Heart right ventricle (tissue), 16 donors: ENCODE results near the gene CHD2. TPM values are rescaled to one million over a fixed set of nuclear protein-coding genes. Genes with fewer than 3 reads are reported as not detected.
A peak's percentile ranks its signal among the peaks of the same experiment; 100 is the strongest.

Source experiments
- ATAC-seq, 8 donors: fragments of 200-7000 bp; cut with Tn5 transposase; one replicate each; pipeline ENCODE4 v1.9.1; 2020; ENCODE audit warnings: mild to moderate bottlenecking in 8 of 8, moderate library complexity in 8 of 8, moderate number of reproducible peaks in 1 of 8
- DNase-seq, 2 donors: peaks; one replicate each; pipeline ENCODE4 v3.0.0-alpha.2; 2020
- H3K27ac ChIP-seq, 10 donors: fragments of 200-600 bp; sonication (generic) in 2 of 10; one replicate each; pipeline versions ENCODE4 v1.5.0 to v1.8.0; 2020 to 2022; ENCODE audit warnings: mild to moderate bottlenecking in 3 of 10
- H3K27me3 ChIP-seq, 7 donors: fragments of 200-600 bp; one replicate each; pipeline ENCODE4 v1.8.0; 2021 to 2022; ENCODE audit warnings: mild to moderate bottlenecking in 2 of 7
- H3K36me3 ChIP-seq, 9 donors: fragments of 200-600 bp; sonication (generic) in 1 of 9; one replicate each; pipeline versions ENCODE4 v1.5.0 to v1.8.0; 2020 to 2022; ENCODE audit warnings: mild to moderate bottlenecking in 2 of 9
- H3K4me1 ChIP-seq, 9 donors: fragments of 200-600 bp; sonication (generic) in 1 of 9; one replicate each; pipeline versions ENCODE4 v1.5.0 to v1.8.0; 2020 to 2022; ENCODE audit warnings: mild to moderate bottlenecking in 4 of 9
- H3K4me3 ChIP-seq, 10 donors: fragments of 200-600 bp; sonication (generic) in 2 of 10; one replicate each; pipeline versions ENCODE4 v1.5.0 to v1.8.0; 2020 to 2022; ENCODE audit warnings: mild to moderate bottlenecking in 7 of 10, moderate library complexity in 2 of 10
- H3K9me3 ChIP-seq, 11 donors: fragments of 200-600 bp in 10 of 11; sonication (generic) in 2 of 11; one replicate each; pipeline versions ENCODE4 v1.5.0 to v1.8.0; 2013 to 2022; ENCODE audit warnings: mild to moderate bottlenecking in 2 of 11, control low read depth in 1 of 11, moderate library complexity in 1 of 11
- WGBS, 2 donors: extraction: QIAGEN DNeasy Blood & Tissue Kit; methylation state at CpG; one replicate each; pipeline ENCODE4 v1.1.7; 2013; ENCODE audit warnings: inconsistent platforms in 1 of 2; 5-methylcytosine and 5-hydroxymethylcytosine counted together
- intact Hi-C, 10 donors: fragments of 100-400 bp; cut with DNase I; formaldehyde crosslinking; loops; one replicate each; pipeline versions ENCODE4 v1.11.1 to v1.14.2; 2022
- polyA plus RNA-seq, 2 donors: library from polyadenylated mRNA; stranded (reverse); fragments of 200-250 nt; gene quantifications; one replicate each; pipeline ENCODE4 v1.2.3, GENCODE V29; 2013
- total RNA-seq, 10 donors: library from RNA; stranded (reverse); fragmentation: NEBNext Ultra II Directional in 3 of 10; extraction: Animal tissue kit (Norgen Biotek cat#: 25700) in 3 of 10; gene quantifications; one replicate each; pipeline versions ENCODE4 v1.2.1 to v1.2.4, GENCODE V29; 2021 to 2023
- TF ChIP-seq, protein P1 (sequence below), 9 donors: fragments of 200-600 bp; sonication (generic) in 2 of 9; IDR thresholded peaks; one replicate each; pipeline versions ENCODE4 v1.5.0 to v1.8.0; 2021 to 2022; ENCODE audit warnings: antibody characterized with exemption in 9 of 9, mild to moderate bottlenecking in 5 of 9, moderate library complexity in 1 of 9
- donor health status: Arrhythmogenic right ventricular cardiomyopathy.
- donor health status: ischemic (EF 13 %, LVEDD 7.1; RV severe dilation, severe dysfunction).
- donor health status: healthy with polysubstance abuse.
- donor health status: DM: no; HTN: yes; CAD: no.
- donor health status: DM: no; HTN: no; CAD: no.
- donor health status: ischemic (EF 25% LVEDD 6.9; RV normal size, moderate dysfunction).
- donor health status: ischemic (EF 25% LVEDD 5.7; RV mildly dilated, moderate dysfunction).
- donor health status: healthy.
- donor health status: DM: yes; HTN: yes; CAD: no.
- donor health status: Ischemic cardiomyopathy.
- donor health status: ischemic (EF 35%, LVEDD 5.7; RV mildly dilated, moderate dysfunction).
- donor health status: nonischemic (EF 11% LVEDD 7.7; RV severe dilation, severe dysfunction).
- donor health status: DM: yes; HTN: yes; CAD: no.
- donor health status: PGD.
- donor health status: ischemic (EF 29% LVEDD 5.4; RV normal size, mild dysfunction).
- donor health status: nonischemic (EF 23%, LVEDD 6.1; RV moderate dilation, normal function).

Gene CHD2
- total and polyA plus RNA-seq, 12 donors = 12.2 to 74.0 (median 54.6) TPM

DNA sequence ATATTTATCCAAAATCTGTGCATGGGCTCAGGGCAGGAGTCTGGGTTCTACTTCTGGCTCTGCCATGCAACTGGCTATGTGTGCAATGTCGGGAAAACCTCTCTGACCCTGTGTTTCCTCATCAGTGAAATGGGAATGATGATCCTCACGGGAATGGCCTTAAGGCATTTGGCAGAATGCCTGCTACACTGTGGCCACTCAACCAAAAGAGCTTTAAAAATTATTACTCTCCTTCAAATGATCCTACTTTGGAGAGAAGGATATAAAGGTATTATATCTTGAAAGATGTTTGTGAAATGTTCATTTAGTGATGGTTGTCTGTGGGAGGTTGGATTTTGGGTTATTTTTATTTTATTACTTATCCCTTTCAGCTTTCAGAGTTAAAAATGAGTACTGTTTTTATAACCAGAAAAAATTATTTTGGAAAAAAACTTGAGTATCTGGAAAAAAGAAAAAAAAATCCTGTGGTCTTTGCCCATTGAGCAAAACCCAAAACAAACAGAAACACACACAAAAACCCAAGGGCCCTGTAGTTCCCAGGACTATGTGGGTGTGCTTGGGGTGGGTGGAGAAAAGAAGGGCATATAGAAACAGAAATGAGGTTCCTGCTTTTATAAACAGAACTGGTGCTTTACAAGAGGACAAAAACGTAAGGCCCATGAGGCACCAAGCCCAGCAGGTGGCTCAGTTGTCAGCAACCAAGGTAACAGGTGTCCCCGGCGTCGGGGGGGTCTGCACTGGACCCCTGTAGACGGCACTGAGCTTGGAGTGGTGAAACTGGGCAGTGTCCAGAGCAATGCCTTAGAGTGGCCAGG, 166.9 kb downstream of the CHD2 start:
- Histone ChIP-seq H3K36me3 (peaks cover 0 to 11% (median 0%) of the 10 kb centered on the region in 9 donors), H3K27me3 (peaks cover 0 to 16% (median 7%) of the 10 kb centered on the region in 7 donors), H3K9me3 (no peaks in the 10 kb centered on the region), H3K4me1 (peaks cover 12 to 71% (median 37%) of the 10 kb centered on the region in 9 donors), H3K27ac (peak overlapping the region in 7 of 10 donors; percentile 26 to 65 (median 47)), H3K4me3 (no peak overlapping the region)
- TF ChIP-seq, protein P1, sequence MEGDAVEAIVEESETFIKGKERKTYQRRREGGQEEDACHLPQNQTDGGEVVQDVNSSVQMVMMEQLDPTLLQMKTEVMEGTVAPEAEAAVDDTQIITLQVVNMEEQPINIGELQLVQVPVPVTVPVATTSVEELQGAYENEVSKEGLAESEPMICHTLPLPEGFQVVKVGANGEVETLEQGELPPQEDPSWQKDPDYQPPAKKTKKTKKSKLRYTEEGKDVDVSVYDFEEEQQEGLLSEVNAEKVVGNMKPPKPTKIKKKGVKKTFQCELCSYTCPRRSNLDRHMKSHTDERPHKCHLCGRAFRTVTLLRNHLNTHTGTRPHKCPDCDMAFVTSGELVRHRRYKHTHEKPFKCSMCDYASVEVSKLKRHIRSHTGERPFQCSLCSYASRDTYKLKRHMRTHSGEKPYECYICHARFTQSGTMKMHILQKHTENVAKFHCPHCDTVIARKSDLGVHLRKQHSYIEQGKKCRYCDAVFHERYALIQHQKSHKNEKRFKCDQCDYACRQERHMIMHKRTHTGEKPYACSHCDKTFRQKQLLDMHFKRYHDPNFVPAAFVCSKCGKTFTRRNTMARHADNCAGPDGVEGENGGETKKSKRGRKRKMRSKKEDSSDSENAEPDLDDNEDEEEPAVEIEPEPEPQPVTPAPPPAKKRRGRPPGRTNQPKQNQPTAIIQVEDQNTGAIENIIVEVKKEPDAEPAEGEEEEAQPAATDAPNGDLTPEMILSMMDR (IDR thresholded peaks at IDR 0.05) = no peak
- ATAC-seq (no peak), DNase-seq (no peak)
- whole genome bisulfite sequencing, 2 donors = 60 to 73% methylated on average over 7 of the region's 7 CpGs
- intact Hi-C loops = no loop called here

DNA sequence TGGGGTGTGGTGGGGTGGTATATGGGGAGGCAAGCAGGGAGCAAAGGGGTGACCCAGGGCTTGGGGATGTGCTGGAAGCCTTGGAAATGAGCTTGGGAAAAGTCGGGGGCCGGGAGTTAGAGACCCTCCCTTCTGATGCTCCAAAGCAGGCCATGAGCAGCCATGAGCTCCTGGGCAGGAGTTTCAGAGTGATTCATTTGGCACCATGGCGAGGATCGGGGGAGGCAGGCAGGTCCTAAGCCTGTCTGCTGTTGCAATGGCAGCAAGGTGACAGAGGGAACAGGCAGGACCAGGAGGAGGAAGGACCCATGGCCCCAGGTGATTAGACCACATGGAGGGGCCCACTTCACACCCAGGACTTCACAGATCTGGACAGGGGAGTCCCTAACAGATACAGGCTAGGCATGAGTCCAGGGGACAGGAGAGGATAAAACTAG, 167.5 kb downstream of the CHD2 start:
- intact Hi-C loops = loop anchor here in 1 of 10 donors (2.0 kb wide), 1 partner anchor 17 kb away; no protein-coding TSS in a partner anchor
- peak overlapping the region in 6 of 10 donors; percentile 27 to 65 (median 48) for H3K27ac ChIP-seq
- H3K4me3 ChIP-seq = no peak overlapping the region
- 83 to 90% methylated on average over 4 of the region's 4 CpGs for WGBS, 2 donors
- H3K27me3 ChIP-seq = peaks cover 0 to 23% (median 7%) of the 10 kb centered on the region in 7 donors
- H3K36me3 ChIP-seq = peaks cover 0 to 11% (median 0%) of the 10 kb centered on the region in 9 donors
- no peak for ATAC-seq
- H3K9me3 ChIP-seq = no peaks in the 10 kb centered on the region
- no peak for DNase-seq
- peaks cover 12 to 71% (median 34%) of the 10 kb centered on the region in 9 donors for H3K4me1 ChIP-seq
- TF ChIP-seq, protein P1 (IDR thresholded peaks at IDR 0.05) = no peak

DNA sequence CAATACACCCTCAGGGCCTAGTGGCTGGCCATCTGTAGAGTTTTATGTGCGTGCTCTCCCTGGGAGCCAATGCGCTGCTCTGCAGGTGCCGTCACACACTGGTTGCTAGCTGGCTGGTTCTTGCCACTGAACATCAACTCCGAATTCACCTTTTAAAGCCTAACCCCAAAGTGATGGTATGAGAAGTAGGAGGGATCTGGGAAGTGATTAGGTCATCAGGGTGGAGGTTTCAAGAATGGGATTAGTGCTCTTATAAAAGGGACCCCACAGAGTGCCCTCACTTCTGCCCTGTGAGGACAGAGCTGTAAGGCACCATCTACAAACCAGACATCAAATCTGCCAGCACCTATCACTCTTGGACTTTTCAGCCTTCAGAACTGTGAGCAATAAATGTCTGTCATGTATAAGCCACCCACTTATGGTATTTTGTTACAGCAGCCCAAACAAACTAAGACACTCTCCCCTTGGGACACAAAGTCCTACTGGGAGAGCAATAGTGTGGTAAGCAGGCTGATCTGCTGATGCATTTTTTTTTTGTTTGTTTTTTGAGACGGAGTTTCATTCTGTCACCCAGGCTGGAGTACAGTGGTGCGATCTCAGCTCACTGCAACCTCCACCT, 168.6 kb downstream of the CHD2 start:
- intact Hi-C loops = loop anchor here in 1 of 10 donors (2.0 kb wide), 1 partner anchor 16 kb away; no protein-coding TSS in a partner anchor
- H3K27me3 ChIP-seq = peaks cover 0 to 33% (median 9%) of the 10 kb centered on the region in 7 donors
- 94 to 97% methylated on average over 6 of the region's 6 CpGs for WGBS, 2 donors
- H3K4me3 ChIP-seq = no peak overlapping the region
- TF ChIP-seq, protein P1 (IDR thresholded peaks at IDR 0.05) = no peak
- DNase-seq (no peak), ATAC-seq (no peak)
- H3K9me3 ChIP-seq = no peaks in the 10 kb centered on the region
- peaks cover 0 to 11% (median 0%) of the 10 kb centered on the region in 9 donors for H3K36me3 ChIP-seq
- H3K27ac ChIP-seq = peak overlapping the region in 3 of 10 donors; percentile 27 to 65 (median 47)
- peaks cover 6 to 67% (median 27%) of the 10 kb centered on the region in 9 donors for H3K4me1 ChIP-seq

DNA sequence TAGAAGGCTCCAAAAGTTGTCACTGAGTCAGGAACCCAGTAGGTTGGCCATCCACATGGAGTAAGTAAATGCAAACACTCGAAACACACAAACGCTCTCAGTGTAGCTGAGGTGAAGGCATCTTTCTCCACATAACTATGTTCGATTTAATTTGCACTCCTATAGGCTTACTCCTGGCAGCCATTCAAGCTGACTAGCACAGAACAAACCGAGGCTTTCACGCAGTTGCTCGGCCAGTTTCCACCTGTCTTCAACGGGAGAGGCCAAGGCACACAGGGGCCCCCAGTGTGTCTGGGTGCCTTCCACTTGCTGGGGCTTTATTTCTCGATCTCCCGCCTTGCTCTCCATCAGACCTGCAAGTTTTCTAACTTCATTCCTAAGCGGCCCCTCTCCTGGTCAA, 170.0 kb downstream of the CHD2 start:
- Histone ChIP-seq H3K4me1 (peaks cover 0 to 69% (median 27%) of the 10 kb centered on the region in 9 donors), H3K27me3 (peaks cover 0 to 46% (median 9%) of the 10 kb centered on the region in 7 donors), H3K27ac (peak overlapping the region in 3 of 10 donors; percentile 87 to 89 (median 89)), H3K9me3 (no peaks in the 10 kb centered on the region), H3K4me3 (peak overlapping the region in 9 of 10 donors; percentile 8 to 84 (median 73)), H3K36me3 (peaks cover 0 to 9% (median 0%) of the 10 kb centered on the region in 9 donors)
- no peak for ATAC-seq
- intact Hi-C loops = loop anchor here in 1 of 10 donors (10.0 kb wide), 1 partner anchor 915 kb away; no protein-coding TSS in a partner anchor
- no peak for DNase-seq
- WGBS, 2 donors = 75 to 83% methylated on average over 10 of the region's 10 CpGs
- TF ChIP-seq, protein P1 (IDR thresholded peaks at IDR 0.05) = no peak
